Measurements from ENCODE around the gene DPP7.

DNA sequence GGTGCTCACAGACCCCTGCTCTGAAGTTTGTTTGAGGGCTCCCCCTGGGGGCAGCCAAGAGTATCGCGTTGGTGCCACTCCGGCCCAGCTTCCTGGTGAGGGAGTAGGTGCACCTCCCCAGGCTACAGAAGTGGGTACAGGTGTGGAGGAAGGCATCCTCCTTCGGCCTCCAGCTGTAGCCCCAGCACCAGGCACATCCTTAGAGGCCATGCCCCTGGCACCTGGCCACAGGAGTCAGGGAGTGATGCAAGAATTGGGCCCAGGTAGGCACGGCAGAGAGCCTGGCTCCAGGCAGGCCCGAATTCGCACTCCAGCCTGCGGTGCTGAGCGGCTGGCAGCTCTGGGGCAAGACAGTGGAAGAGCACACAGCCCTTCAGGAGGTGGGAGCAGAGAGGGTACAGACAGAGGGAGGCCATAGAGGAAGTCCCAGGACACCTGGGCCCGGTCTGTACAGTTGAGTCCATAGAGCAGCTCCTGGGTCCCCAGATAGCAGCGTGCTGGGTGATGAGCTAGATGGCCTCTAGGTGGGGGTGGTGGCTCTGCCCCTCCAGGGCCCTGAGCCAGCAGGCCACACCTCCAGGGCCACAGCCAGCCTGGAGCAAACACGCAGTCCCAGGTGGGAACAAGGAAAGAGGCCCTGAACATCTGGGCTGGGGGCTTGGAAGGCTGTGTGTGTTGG lies 46.5 kb downstream of the DPP7 start:
- TF ChIP-seq EZH2 (IDR thresholded peaks at IDR 0.05) (no peak), RAD21 (IDR thresholded peaks at IDR 0.05; ENCODE audit: low read depth) (no peak)
- TF ChIP-seq, protein P1, sequence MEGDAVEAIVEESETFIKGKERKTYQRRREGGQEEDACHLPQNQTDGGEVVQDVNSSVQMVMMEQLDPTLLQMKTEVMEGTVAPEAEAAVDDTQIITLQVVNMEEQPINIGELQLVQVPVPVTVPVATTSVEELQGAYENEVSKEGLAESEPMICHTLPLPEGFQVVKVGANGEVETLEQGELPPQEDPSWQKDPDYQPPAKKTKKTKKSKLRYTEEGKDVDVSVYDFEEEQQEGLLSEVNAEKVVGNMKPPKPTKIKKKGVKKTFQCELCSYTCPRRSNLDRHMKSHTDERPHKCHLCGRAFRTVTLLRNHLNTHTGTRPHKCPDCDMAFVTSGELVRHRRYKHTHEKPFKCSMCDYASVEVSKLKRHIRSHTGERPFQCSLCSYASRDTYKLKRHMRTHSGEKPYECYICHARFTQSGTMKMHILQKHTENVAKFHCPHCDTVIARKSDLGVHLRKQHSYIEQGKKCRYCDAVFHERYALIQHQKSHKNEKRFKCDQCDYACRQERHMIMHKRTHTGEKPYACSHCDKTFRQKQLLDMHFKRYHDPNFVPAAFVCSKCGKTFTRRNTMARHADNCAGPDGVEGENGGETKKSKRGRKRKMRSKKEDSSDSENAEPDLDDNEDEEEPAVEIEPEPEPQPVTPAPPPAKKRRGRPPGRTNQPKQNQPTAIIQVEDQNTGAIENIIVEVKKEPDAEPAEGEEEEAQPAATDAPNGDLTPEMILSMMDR (IDR thresholded peaks at IDR 0.05 in 2 of 3, conservative IDR thresholded peaks at IDR 0.05 in 1 of 3; ENCODE audit: borderline replicate concordance in 1 of 3, insufficient read depth in 1 of 3, low read depth in 2 of 3, low read length in 2 of 3): peak in 2 of 3 experiments; percentile 56 to 89; a peak in 4 of 6 replicates
